ENCODE data around the gene MET.
"Not testable (repeated sequence)": the region's sequence is repeated elsewhere in the genome, so short reads cannot be mapped to it uniquely, and the experiment has no call there.

MET gene

DNA sequence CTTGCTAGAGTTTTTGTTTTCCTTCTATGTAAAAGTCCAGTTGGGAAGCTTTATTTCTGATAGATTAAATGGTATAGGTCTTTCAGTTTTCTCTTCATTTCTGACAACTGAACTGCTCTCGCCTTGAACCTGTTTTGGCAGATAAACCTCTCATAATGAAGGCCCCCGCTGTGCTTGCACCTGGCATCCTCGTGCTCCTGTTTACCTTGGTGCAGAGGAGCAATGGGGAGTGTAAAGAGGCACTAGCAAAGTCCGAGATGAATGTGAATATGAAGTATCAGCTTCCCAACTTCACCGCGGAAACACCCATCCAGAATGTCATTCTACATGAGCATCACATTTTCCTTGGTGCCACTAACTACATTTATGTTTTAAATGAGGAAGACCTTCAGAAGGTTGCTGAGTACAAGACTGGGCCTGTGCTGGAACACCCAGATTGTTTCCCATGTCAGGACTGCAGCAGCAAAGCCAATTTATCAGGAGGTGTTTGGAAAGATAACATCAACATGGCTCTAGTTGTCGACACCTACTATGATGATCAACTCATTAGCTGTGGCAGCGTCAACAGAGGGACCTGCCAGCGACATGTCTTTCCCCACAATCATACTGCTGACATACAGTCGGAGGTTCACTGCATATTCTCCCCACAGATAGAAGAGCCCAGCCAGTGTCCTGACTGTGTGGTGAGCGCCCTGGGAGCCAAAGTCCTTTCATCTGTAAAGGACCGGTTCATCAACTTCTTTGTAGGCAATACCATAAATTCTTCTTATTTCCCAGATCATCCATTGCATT, 27.1 kb downstream of the MET start:
- DNase-seq: no peak

DNA sequence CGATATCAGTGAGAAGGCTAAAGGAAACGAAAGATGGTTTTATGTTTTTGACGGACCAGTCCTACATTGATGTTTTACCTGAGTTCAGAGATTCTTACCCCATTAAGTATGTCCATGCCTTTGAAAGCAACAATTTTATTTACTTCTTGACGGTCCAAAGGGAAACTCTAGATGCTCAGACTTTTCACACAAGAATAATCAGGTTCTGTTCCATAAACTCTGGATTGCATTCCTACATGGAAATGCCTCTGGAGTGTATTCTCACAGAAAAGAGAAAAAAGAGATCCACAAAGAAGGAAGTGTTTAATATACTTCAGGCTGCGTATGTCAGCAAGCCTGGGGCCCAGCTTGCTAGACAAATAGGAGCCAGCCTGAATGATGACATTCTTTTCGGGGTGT, 27.7 kb downstream of the MET start:
- DNase-seq: no peak

DNA sequence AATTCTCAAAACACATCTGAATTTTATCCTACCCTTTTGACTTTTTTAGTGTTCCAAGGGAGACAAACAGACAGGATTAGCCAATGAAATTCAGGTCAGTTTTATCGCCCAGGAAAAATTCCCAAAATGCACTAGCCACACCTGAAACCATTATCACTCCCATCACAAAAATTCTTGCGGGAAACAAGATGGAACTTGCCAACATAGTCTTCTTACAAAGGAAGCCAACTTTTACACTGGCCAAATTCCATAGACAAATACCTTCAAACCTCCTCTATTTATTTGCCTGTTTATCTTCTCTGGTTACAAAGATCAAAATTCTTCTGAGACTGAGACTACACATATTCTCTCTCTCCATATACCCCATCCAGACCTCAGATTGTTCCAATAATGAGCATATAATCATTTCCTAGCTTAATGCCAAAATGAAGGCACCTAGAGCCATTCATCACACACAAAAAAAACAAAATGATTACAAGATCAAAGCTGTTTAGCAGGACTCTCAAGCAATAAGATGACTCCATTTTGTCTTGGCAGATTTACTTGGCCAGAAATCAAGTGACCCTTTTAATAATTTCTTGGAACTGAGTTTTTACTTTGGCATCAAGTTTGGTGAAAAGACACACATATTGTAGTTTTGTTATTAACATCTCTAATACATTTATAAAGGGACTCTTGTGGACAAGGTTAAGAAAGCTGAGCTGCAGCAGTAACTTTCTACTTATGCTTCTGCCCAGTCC, 30.2 kb downstream of the MET start:
- no peak for DNase-seq

DNA sequence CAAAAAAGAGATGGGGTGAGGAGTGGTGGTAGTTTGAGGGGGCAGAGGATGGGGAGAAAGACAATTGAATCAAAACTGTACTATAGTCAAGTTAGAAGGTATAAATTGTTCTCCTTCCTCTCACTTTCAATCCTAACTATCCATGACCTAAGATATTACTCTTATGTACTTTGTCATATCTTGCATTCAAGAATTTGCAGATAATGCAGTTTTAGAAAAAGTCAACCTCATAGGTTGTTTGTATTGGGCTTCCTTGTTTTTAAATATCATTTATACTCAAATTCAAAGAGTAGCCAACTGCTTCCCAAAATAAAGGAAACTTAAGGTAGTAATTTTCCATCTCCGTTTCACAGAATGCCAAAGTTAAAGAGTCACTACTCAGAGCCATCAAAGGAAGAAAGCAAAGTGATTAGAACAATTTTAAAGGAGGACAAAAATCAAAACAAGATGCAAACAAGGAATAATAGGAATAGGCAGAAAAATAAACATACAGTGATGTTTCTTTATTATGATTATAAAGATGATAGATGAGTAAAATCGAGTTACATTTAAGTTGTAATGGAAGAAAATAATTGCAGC, 32.7 kb downstream of the MET start:
- DNase-seq: no peak

DNA sequence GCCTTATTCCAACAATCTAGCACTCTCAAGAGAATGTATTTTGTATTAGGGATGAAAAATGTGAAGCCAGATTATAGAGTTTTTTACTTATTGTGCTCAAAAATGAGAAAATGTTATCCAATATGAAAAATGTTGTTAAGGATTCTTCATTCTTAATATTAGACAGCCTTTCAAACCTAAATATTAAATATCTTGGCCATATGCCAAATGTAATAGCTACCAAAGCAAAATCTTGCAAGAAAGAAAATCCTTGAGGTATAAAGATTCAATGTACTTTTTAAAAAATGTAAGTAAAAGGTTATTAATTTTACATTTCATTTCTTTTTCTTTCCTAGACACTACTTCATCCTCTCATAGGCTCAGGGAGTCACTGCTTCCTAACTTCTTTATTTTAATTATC, 33.4 kb downstream of the MET start:
- no peak for DNase-seq

DNA sequence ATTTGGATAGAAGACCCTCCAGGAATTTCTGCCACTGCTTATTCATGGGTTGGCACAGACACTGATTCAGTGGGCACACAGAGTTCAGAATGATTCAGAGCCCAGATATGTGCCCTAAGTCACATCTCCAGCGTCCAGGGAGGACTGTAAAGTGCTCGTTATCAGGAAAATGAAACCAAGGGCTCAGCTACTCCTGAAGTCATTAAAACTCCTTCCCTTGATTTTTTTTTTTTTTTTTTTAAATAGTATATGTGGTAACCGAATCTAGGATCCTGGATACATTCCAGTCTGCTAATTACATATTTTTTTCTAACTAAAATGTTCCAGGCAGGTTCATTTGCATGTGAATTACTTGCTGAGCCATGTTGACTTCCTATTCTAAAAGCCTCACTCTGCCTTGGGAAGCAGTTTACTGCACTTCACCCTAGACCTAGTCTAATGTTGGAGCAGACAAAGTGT, 34.7 kb downstream of the MET start:
- DNase-seq: no peak

DNA sequence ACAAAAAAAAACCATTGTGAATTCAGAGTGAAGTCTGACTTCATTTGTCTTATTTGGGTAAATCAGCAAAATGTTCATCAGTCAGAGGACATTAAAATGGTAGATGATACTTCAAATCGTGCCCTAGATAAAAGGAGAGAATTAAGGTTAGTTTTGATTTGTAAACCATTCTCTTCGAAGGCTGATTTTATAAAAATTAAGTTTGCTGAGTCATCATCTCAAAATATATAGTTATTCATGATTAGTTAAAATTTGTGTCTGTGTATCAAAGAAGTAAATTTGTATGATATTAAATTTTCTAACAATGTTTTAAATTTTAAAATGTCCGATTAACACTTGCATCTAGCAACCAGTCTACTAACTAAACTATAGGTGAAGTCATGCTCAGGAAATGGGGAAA, 35.3 kb downstream of the MET start:
- DNase-seq: no peak

DNA sequence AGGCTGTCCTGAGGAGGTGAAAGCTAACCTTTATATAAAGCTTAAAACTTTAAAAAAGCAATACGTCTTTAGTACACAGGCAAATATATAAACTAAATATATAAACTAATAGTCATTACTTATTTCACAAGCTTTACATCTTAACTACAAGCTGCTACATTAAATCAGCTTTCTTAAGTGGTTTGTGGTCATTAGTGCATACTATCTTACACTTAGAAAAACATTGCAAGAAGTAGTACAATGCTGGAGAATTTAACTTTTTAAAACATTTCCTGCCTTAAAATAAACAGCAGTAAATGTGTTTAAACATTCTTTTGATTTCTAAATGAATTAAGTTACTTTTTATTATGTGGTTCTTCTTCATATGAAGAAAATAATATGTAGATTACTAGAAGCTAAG, 36.3 kb downstream of the MET start:
- no peak for DNase-seq

DNA sequence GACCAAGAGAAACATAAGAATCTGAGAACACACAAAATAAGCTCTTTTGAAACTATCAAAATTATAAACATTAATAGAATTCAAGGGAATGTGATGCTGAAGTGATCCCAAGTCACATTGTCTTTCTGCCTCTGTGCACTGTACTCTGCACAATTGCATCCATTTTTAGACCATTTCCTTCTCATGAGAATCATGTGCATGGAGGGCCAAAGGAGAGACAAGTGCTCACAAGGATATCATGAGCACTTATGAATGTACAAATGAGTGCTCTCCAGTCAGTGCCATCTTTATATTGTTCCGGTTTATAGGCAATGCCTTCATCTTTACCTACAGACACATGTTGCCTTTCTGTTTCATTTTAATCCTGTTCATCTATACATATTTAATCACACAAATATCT, 36.9 kb downstream of the MET start:
- DNase-seq: no peak

DNA sequence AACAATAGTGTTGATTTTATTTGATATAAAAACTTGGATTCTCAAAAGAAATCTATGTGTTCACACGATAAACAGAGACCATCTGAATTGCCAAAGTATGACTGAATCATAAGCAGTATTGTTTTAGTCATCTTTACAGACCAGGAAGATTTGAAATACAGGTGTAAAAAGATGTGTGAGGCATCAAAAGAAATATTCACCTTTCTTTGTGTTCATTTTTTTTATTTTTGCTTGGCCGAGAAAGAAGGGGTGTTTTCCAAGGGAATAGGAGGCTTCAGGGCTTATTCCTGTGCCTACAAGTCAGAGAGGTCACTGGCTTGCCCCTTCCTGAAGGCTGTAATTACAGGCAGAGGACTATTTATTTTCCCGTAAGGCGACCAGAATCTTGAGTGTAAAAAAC, 37.3 kb downstream of the MET start:
- DNase-seq: no peak

DNA sequence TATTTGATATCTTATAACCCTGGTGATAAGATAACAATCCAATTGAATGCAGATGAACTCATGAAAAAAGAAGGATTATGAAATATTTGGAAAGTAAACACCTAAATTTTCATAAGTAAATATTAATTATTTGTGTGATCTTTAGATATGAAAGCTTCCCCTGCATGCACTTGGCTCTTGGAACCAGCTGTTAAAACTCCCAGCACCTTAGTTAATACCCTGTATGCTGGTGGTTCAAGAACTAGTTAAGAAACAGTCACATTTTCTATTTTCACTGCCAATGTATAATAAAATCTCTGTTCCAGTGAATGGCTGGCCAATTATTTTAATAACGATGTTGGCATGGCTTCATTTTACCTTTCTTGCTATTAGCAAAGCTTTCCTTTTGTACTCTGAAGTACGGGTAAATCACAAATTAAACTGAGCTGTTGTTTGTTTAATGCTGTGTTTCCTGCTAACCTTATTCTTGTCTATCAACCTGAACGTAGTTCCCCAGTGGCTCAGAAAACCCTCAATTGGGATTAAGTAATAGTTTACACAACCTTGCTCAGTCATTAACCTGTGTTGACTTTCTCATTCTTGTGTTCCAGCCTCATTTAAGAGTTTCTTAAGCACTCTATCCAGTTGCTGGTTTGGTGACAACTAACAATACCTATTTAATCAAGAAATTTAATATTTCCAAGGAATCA, 38.9 kb downstream of the MET start:
- no peak for DNase-seq

DNA sequence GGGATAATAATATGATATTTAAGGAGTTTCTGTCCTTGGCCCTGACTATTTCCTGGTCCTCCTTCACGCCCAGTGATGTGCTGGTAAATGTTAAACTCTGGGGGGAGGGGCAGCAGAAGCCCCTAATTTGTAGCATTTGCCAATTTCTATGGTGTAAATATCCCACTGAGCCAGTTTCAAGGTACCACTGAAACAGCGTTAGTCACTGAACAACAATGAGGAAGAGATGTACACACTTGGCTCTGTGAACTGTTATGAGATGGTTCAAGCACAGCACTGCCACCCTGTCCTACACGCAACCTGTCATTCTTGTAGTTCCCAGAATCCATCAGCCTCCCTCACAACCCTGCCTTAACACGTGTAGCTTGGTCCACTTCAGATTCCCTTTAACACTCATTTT, 39.8 kb downstream of the MET start:
- no peak for DNase-seq

DNA sequence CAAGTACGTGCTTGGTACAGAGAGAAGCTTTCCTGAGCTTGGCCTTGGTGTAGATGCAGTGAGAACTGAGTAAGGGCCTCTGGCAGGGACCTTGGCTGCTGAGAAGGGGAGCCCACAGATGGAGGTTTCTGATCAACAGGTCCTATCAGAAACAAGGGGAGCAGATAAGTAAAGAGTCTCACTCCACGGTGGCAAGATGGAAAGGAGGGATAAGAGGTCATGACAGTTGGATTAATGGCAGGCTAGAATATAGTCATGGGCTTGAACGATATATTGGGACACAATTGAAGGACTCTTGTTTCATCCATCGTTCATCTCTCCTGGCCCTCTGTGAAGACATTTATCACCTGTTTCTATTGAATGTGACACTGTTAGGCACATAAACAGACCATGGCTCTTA, 41.5 kb downstream of the MET start:
- no peak for DNase-seq

DNA sequence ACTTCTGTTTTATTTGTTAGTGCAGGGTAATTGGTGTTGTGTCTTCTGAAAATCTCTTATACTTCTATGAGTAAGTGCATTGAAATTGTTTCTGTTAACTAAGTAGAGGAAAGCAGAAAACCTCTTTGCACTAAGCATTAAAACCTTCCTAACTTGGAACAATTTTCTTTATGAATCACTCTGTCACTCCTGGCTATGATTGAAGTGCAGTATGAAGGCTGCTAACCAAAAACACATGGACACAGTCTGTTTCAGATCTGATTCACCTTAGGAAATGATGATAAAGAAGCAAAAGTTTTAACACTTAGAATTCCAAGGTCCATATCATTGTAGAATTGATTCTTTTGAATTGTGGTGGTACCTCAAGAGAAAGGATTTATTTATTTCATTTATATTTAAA, 41.9 kb downstream of the MET start:
- DNase-seq: no peak

DNA sequence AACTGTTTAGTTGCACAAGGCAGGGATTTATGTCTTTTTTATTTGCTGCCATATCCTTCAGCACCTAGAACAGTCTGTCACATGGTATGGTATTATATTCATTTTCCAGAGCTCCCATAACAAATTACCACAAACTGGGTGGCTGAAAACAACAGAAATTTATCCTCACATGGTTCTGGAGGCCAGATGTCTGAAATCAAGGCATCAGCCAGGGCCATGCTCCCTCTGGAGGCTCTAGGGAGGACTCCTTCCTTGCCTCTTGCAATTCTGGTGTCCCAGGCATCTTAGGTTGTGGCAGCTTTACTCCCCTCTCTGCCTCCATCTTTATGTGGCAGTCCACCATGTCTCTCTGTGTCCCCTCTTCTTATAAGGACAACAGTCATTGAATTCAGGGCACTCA, 43.1 kb downstream of the MET start:
- DNase-seq: no peak

DNA sequence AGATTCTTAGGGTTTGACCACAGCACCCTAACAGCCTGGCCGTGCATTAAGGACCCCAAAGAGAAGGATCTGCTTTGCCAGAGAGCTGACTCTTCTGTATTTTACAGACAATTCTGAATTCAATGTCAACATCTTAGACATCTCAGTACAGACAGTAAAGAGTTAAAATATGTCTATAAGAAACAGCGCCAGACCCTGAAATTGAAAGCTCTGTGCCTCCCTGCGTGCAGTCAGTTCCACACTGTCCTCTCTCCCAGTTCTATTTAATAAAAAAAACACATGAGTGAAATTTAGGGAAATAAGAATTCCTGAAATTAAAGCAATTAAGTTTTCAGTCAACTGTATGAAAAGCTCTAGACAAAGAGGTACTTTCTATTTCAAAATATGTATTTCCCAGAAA, 45.1 kb downstream of the MET start:
- no peak for DNase-seq

DNA sequence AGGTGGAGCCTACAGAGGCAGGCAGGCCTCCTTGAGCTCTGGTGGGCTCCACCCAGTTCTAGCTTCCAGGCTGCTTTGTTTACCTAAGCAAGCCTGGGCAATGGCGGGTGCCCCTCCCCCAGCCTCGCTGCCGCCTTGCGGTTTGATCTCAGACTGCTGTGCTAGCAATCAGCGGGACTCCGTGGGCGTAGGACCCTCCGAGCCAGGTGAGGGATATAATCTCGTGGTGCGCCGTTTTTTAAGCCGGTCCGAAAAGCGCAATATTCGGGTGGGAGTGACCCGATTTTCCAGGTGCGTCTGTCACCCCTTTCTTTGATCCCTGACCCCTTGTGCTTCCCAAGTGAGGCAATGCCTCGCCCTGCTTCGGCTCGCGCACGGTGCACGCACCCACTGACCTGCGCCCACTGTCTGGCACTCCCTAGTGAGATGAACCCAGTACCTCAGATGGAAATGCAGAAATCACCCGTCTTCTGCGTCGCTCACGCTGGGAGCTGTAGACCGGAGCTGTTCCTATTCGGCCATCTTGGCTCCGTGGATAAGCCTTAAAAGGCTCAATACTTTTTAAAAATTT, 52.0 kb downstream of the MET start:
- not testable (repeated sequence) for DNase-seq

DNA sequence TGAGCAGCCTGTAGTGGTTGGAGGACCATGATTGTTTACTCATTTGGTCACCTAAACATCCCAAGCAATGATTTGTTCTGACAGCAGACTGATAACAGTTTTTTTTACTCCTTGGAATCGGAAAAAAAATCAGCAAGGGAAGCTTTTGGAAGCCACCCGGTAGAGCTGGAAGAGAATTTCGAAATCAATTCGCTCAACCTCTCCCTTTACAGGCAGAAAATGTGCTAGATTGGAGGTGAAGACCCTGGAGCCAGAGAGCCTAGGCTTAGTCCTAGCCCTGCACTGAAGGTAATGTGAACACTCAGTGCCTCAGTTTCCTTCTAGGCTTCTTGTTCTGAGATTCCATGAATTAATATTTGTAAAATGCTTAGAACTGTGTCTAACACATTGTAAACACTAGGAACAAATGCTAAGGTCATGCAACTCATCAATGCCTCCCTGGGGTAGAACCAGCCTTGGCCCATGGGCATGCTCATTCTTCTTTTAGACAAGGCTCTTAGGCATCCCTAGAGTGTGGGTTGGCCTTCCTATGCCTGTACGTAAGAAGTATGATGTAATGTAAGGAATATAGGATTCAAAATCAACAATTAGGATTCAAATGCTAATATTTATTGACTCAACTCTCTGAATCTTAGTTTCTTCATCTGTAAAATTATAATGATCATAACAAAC, 52.7 kb downstream of the MET start:
- no peak for DNase-seq

DNA sequence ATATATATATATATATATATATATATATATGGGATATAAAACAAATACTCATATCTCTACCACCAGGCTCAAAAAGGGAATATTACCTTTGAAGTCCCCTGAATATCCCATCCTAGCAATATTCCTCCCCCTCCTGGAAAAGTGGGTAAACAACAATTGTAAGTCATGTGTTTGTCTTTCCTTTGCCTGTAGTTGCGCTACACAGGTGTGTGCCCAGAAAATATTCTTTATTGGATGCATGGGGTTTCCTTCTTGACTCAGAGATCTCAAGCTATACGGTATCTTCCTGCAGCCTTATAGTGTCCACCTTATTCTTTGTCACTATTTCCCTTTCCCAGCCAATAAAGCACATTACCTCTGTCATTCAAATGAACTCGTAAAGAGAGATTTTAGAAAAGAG, 54.2 kb downstream of the MET start:
- DNase-seq: no peak

DNA sequence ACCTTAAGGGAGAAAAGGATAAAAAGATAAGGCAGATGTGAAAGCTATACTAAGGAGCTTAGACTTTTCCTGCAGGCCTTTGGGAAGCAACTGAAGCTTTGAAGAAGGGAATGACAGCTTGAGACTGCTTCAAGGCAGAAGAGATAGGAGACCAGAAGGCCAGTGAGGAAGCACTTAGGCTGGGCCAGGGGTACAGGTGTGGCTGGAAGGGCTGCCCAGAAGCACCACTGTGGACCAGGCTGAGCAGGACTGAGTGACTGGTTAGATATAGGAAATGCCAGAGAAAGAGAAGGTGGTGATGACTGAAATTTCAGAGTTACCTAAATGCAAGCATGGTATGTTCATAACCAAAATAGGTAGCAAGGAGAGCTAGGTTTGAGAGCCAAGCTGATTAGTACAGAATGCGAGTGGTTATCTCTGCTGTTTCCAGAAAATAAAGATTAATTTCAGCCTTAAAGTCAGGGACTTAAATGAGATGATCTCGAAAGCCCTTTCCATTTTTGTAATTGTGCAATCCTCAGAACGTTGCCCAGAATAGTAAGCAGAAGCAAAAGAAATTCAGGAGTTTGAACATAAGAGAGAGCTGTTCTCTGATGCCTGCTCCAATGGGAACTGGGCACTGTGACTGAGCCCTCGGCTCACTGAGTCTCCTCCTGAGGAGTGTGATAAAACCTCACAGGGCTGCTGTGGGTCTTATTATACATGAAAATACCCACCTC, 54.9 kb downstream of the MET start:
- no peak for DNase-seq

DNA sequence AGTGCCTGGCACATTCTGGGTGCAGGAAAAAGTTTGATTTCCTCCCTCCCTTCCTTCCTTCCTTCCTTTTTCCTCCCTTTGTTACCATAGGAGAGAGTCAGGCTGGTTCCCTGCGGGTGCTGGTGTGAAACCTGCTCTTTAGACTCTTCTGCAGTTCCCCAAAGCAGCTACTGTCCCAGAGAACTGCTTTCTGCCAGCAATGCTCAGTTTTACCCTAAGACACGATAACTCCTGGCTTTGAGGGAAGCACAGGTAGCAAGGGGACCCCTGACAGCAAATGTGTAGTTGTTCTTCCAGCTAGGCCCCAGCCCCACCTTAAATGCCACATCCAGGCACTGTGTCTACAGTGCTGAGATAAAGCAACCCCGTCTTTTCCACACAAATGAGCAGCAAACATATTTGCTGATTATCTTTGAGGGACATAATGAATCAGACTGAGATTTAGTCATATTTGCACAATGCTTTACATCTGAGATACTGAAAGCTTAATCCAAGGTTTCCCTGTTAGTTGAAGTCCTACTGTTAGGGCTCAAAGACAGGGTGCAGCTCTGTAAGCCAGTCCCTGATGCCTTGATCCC, 55.5 kb downstream of the MET start:
- DNase-seq: no peak

DNA sequence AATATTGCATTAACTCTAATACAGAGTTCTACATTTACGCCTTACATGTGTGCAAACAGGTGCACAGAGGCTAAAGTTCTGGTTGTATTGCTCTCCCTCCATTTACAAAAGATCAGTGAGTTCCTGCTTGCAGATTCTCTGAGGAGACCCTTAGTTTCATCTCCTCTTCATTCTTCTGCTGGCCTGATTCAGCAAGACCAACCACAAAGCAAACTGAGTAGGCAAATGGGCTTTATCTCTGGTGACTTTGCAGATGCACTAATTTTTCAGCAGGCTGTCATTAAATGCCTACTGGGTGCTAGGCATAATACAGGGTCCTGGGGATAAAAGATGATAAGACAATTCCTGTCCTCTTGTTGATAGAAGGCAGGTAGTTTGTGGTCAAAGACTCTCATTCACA, 56.4 kb downstream of the MET start:
- DNase-seq: no peak
